MG63 (cell line): ENCODE data around the gene CBFA2T3. TPM values are rescaled to one million over a fixed set of nuclear protein-coding genes. Genes with fewer than 3 reads are reported as not detected.

ENCODE experiments used
- DNase-seq: peaks from one replicate; pipeline ENCODE4 v3.0.0-alpha.2; 2020
- H3K27me3 ChIP-seq: fragments of 250-450 bp; sonication (Bioruptor Pico); 2 replicates; pipeline ENCODE4 v1.5.1; 2020; ENCODE audit warnings: mild to moderate bottlenecking, moderate library complexity
- H3K36me3 ChIP-seq: fragments of 250-450 bp; sonication (Bioruptor Pico); 2 replicates; pipeline ENCODE4 v1.5.1; 2020; ENCODE audit warnings: mild to moderate bottlenecking, moderate library complexity
- H3K4me3 ChIP-seq: fragments of 250-450 bp; sonication (Bioruptor Pico); 2 replicates; pipeline ENCODE4 v1.5.1; 2020; ENCODE audit warnings: mild to moderate bottlenecking, moderate library complexity
- H3K9me3 ChIP-seq: fragments of 250-450 bp; sonication (Bioruptor Pico); 2 replicates; pipeline ENCODE4 v1.5.1; 2020; ENCODE audit warnings: mild to moderate bottlenecking, moderate library complexity
- total RNA-seq: library from RNA; depleted of rRNA; stranded (reverse); fragments of >200 nt; shearing (Covaris generic); gene quantifications from 2 replicates; pipeline ENCODE4 v1.2.3, GENCODE V29; 2014; ENCODE audit warnings: low replicate concordance

CBFA2T3 gene
- total RNA-seq, 1 experiment from 2014 or later, result not detected

DNA sequence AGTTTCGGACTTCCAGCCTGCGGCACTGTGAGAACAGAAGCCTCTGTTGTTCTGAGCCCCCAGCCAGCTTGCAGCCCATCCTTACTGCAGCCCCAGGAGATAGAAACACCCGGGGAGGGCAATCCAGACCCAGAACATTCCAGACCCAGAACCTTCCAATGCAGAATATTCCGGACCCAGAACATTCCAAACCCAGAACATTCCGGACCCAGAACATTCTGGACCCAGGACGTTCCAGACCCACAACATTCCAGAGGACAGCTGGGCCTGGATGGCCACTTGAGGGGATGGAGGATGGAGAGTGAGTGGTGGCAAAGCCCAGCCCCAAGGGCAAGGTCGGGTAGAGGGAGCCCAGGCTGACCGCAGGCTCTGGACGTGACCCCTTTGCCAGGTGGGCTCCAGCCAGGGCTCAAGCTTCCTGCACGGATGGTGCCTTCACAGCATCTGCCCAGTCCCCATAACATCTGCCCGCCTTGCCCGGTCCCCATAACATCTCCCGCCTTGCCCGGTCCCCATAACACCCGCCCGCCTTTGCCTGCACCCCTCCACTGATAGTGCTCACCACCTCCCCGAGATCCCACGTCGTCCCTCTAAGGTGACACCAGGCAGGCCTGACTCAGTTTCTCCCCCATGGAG lies 3.5 kb downstream of the CBFA2T3 start:
- H3K4me3 ChIP-seq, result no peak overlapping the region
- no peaks in the 10 kb centered on the region for H3K27me3 ChIP-seq
- H3K9me3 ChIP-seq, result no peaks in the 10 kb centered on the region
- no peaks in the 10 kb centered on the region for H3K36me3 ChIP-seq
- no peak for DNase-seq

DNA sequence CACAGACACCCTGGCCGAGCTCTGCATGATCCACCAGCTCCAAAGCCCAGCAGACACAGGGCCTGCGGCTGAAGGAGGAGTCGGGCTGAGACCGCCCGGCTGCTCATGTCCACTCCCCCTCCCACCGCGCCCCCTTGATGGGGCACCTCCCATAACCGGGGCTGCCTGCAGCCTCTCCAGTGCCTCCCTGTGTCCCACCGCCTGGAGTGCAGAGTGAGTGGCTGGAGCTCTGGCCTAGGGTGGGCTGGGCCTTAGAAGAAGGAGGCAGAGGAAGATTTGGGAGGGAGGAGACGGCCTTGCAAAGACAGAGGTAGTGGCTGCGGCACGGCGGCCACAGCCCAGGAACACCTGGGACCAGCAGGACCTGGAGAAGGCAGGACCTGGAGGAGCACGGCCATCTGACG lies 4.0 kb downstream of the CBFA2T3 start:
- H3K4me3 ChIP-seq, result no peak overlapping the region
- no peaks in the 10 kb centered on the region for H3K27me3 ChIP-seq
- no peaks in the 10 kb centered on the region for H3K36me3 ChIP-seq
- no peak for DNase-seq
- H3K9me3 ChIP-seq, result no peaks in the 10 kb centered on the region

DNA sequence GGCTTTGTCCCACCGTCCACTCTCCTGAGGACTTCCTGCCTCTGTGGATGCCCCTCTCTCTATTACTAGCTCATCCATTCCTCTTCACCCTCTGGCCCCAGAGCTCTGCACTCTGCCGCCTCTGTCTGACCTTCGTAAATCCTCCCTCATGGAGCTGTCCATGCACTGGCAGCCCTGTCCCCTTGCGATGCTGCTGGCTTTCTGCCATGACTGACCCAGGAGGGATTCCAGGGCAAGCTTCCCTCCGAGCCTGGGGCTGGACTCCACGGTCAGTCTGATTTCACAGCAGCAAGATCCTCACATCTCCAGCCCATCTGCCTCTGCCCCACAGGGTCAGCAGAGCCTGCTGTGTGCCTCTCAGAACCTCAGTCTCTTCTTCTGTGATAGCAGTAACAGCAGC lies 4.7 kb downstream of the CBFA2T3 start:
- H3K36me3 ChIP-seq, result no peaks in the 10 kb centered on the region
- DNase-seq, result no peak
- H3K4me3 ChIP-seq, result no peak overlapping the region
- no peaks in the 10 kb centered on the region for H3K27me3 ChIP-seq
- no peaks in the 10 kb centered on the region for H3K9me3 ChIP-seq

DNA sequence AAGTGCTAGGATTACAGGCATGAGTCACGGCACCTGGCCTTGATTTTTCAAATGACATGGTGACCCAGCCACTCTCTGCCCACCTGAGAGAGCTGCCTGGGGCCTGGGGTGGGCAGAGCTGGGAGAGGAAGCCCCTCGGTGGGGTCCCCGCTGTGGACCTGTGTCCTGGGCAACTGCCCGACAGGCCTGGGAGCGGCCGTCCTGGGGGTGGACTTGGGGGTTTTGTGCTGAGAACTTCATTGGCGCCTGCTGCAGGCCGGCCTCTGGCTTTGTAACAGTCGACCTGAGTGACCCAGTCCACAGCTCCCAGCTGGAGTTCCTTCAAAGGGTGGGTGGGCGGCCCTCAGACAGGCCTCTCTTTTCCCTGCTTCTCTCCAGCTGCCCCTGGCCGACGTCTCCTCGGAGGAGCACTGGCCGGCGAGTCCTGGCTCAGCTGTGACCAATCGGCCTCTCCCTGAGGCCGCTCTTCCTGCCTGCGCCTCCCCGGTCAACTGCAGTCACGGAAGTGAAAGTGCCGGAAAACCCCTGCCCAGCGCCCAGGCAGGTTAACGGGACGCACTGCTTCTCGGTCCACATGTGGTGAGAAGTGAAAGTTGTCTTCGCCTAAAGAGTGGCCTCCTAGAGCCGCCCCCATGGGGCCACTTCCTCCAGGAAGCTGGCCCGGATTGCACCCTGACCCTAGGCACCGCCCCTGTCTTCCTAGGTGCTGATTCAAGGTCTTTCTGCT lies 5.5 kb downstream of the CBFA2T3 start:
- Histone ChIP-seq H3K4me3 (no peak overlapping the region), H3K9me3 (no peaks in the 10 kb centered on the region), H3K27me3 (no peaks in the 10 kb centered on the region), H3K36me3 (no peaks in the 10 kb centered on the region)
- no peak for DNase-seq

DNA sequence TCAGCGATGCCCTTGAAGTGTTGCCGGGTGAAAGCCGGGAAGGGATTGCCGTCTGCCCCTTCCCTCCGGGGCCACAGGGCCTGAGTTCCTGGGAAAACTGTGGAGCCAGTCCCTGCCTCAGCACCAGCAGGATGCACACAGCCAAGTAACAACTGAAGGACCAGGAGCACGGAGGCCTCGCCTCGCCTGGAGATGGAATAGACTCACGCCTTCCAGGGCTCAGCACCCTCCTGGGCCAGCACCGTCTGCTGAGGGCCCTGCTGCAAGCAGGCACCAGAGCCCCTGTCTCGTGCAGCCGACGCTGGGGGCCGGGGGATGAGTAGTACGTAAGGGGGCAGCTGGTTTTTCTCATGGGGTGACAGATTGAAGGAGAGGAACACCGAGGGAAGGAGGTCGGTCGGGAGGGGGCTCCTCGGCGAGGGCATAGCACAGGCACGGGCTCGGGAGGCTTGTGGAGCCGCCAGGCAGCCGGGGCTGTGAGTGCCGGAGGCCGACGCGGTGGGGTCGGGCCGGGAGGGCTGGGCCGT lies 6.4 kb downstream of the CBFA2T3 start:
- Histone ChIP-seq H3K4me3 (no peak overlapping the region), H3K9me3 (no peaks in the 10 kb centered on the region), H3K27me3 (no peaks in the 10 kb centered on the region)

DNA sequence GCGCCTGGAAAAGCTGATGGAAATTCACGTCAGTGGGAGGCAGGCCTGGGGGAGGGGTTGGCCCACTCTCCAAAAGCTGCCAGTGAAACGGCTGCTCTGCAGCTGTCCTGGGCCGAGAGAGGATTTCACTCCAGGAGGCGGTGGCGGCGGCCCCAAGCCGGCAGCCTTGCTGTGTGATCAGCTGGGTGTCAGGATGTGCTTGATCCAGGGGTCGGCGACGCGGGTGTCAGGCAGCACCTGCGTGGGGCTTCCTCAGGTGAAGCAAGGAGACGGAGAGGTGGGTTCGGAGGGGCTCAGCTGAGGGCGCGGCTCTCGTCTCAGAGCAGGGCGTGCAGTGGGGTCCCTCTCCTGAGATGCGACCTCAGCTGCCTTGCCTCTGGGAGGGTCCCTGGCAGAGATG lies 7.0 kb downstream of the CBFA2T3 start:
- H3K36me3 ChIP-seq, result no peaks in the 10 kb centered on the region
- H3K27me3 ChIP-seq, result no peaks in the 10 kb centered on the region
- H3K4me3 ChIP-seq, result no peak overlapping the region
- no peaks in the 10 kb centered on the region for H3K9me3 ChIP-seq
- no peak for DNase-seq

More for the DNA sequence above, 6.4 kb downstream of the CBFA2T3 start:
- no peaks in the 10 kb centered on the region for H3K36me3 ChIP-seq
- DNase-seq, result no peak

DNA sequence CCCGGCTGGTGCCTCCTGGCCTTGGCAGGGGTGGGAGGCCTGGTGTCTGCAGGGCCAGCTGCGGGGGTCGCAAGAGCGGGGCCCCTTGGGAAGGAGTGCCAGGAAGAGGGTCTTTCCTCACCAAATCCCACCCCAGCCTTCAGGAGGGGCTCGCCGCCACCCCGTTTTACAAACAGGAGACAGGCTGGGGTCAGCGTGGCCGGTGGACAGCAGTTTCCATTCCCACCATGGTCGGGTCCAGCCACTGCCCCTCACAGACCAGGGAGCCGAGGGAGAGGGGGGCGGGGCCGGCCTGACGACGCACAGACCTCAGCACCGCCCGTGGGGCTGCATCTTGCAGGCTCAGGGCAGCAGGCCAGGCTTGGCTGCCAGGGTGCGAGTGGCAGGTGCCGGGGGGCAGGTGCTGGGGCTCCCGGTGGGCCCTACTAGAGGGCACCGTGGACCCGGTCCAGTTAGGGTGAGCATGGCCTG lies 7.6 kb downstream of the CBFA2T3 start:
- H3K4me3 ChIP-seq, result no peak overlapping the region
- H3K36me3 ChIP-seq, result no peaks in the 10 kb centered on the region
- H3K27me3 ChIP-seq, result no peaks in the 10 kb centered on the region
- DNase-seq, result no peak
- H3K9me3 ChIP-seq, result no peaks in the 10 kb centered on the region

DNA sequence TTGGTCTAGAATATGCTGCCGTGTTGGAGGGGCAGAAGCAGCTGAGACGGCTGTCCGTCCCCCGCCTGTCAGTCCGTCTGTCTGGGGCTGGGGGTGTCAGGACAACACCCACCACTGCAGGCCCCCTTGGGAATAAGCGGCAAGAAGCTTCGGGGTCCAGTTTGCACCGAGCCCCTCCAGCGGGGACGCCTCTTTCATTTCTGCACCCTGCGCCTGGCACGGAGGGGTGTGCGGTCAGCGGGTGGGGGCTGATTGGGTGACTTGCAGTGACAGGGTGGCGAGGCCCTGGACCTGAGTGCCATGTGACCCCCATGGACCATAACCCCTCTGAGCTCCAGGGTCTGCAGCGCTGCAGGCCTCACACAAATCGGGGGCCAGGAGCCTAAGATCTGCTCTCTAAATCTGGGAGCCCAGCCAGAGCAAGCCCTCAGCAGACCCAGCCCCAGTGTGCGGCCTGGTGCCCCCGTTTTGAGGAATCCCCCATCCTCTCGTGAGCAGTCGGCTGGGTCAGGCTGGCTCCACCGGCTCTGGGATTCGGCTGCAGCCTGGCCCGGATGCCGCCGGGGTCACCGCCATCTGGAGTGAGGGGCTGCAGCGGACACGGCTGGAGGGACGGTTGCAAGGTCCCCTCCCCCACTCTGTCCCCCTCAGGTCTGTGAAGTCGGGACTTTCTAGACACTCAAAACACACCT lies 8.3 kb downstream of the CBFA2T3 start:
- Histone ChIP-seq H3K4me3 (no peak overlapping the region), H3K36me3 (no peaks in the 10 kb centered on the region), H3K27me3 (no peaks in the 10 kb centered on the region), H3K9me3 (no peaks in the 10 kb centered on the region)
- no peak for DNase-seq

DNA sequence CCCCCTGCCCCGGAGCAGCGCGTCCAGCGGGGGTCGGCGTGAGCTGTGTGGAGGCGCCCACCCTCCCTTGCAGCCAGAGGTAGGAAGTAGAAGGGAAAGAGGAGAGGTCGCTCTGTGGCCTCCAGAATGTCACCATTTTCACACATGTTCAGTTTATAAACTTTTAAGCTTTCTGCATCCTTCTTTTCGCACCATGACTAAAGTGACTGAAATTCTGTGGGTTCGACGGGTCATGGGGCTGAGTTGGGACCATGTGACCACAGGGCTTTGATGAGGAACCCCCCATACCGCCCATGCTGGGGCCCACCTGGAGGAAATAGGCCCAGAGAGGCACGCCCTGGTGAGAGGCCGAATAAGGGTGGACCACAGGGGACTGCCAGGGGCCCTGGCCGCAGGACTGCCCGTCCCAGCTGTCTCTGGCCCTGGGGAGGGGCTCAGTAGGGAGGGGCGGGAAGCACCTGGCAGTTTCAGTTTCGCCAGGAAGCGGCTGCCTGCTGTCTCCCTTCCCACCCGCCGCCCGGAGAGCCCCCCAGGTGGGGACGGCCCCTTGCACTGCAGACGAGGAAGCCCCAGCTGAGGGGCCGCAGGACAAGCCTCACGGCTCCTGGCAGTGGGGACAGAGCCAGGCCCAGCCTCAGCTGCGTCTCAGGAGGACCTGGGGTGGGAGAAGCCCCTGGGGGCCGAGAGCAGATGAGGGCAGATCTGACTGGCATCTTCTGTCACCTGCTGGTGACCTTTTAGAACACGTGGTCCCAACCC lies 9.0 kb downstream of the CBFA2T3 start:
- no peak for DNase-seq
- Histone ChIP-seq H3K27me3 (no peaks in the 10 kb centered on the region), H3K4me3 (no peak overlapping the region)

DNA sequence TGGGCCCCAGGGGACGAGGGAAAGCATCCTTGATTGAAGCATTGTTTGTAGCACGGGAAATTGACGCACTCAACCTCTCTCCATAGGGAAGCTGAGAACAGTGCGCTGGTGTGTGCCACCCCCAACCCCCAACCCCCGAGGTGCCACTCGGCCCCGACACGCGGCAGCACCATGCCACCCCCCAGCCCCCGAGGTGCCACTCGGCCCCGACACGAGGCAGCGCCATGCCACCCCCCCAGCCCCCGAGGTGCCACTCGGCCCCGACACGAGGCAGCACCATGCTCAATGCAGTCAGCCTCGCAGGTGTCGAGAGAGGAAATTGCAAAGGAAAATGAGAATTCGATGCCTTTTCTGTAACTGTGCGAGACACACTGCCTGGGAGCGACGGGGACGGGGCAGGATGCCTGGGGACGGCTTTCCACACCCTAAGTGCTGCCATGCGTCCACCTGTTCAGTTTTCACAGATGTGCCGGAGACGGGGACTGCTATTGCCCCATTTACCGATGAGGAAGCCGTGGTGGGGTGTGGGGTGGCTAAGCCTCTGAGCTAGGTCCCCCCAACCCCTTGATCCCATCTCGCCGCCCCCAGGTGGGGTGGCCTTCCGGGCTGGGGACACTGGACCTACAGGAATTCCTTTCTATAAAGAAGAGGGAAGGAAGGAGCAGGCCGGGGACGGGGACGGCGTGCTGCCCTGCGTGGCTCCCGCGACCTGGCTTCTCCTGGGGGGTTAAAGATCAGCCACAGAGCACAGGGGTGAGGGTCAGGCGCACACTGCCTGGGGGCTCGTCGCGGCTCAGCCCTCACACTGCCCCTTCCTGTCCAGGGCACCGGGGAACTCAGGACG lies 9.8 kb downstream of the CBFA2T3 start:
- Histone ChIP-seq H3K9me3 (no peaks in the 10 kb centered on the region), H3K36me3 (no peaks in the 10 kb centered on the region), H3K4me3 (no peak overlapping the region), H3K27me3 (no peaks in the 10 kb centered on the region)
- no peak for DNase-seq

More for the DNA sequence above, 9.0 kb downstream of the CBFA2T3 start:
- no peaks in the 10 kb centered on the region for H3K36me3 ChIP-seq
- H3K9me3 ChIP-seq, result no peaks in the 10 kb centered on the region

DNA sequence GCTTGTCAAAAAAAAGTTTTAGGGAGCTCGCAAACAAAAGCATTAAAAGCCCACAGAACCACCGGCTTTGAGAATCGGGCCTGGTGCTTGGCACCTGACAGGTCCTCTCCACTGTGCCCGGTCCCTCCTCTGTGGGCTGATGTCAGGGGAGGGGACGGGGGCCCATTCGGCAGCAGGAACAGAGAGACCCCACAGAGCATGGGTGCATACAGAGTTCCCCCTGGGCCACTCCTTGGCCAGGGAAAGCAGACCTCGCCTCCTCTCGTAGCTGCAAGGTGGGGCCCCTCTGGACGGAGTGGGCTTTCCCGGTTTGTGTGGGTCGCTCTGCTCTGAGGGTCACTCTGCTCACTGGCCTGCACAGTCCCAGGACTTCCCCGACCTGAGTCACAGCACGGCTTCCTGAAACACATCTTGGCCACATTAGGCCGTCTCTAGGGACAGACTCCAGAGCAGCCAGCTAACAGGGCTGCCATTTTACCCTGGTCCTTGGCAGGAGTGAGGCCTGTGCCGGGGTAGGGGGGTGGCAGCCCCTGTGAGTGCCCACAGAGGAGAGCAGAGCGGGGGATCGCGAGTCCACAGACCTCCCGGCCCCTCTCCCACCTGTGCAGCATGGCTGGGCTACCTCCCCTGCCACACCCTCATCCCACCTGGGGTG lies 11.1 kb downstream of the CBFA2T3 start:
- DNase-seq, result no peak
- no peak overlapping the region for H3K4me3 ChIP-seq
- H3K36me3 ChIP-seq, result no peaks in the 10 kb centered on the region
- H3K9me3 ChIP-seq, result no peaks in the 10 kb centered on the region
- H3K27me3 ChIP-seq, result no peaks in the 10 kb centered on the region

DNA sequence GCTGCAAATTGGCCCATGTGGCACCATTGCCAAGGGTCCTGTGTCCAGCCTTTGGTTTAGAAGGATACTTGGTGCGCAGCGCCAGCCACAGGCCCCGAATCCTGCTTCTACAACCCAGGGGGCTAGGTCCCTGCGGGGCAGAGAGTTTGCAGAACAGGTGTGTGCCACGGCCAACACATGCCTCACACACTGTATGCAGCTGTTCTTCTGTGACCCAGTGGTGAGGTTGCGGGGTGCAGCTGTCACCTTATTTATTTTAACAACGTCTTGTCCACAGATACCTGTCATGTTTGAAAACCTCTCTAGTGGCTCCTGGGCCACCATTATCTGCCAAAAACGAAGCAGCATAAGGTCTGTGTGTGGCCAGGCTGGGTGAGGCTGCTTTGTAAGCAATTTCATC lies 11.6 kb downstream of the CBFA2T3 start:
- no peaks in the 10 kb centered on the region for H3K36me3 ChIP-seq
- no peak for DNase-seq
- no peaks in the 10 kb centered on the region for H3K27me3 ChIP-seq
- H3K9me3 ChIP-seq, result no peaks in the 10 kb centered on the region
- H3K4me3 ChIP-seq, result no peak overlapping the region

DNA sequence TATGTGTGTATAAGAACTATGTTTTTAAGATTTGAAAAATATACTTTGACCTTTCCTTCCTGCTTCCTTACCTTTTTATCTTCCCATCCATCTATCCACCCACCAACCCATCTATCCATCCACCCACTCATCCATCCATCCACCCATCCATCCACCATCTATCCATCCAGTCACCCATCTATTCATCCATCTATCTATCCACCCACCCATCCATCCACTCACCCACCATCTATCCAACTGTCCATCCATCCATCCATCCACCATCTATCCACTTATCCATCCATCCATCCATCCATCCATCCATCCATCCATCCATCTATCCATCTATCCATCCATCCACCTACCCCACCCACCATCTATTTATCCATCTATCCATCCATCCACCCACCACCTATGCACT lies 12.4 kb downstream of the CBFA2T3 start:
- H3K36me3 ChIP-seq, result no peaks in the 10 kb centered on the region
- no peaks in the 10 kb centered on the region for H3K9me3 ChIP-seq
- no peak for DNase-seq
- no peak overlapping the region for H3K4me3 ChIP-seq
- H3K27me3 ChIP-seq, result no peaks in the 10 kb centered on the region

DNA sequence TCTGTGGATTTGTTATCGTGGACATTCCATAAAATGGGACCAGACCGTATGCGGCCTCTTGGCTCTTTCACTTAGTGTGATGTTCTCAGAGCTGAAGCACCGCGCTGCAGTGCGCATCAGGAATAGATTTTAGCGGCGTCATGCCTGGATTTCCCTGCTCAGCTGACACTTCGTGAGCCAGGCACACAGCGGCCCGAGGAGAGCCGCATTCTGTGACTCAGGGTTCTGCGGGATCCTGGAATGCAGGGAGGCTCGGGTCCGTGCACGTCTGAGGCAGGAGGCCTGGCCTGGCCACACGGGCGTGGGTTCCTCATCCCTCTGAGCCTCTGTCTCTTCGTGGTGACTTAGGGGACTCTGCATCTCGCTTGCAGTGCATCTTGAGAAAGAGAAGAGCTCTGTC lies 13.4 kb downstream of the CBFA2T3 start:
- H3K9me3 ChIP-seq, result no peaks in the 10 kb centered on the region
- no peaks in the 10 kb centered on the region for H3K36me3 ChIP-seq
- no peak for DNase-seq
- H3K4me3 ChIP-seq, result no peak overlapping the region
- H3K27me3 ChIP-seq, result no peaks in the 10 kb centered on the region

DNA sequence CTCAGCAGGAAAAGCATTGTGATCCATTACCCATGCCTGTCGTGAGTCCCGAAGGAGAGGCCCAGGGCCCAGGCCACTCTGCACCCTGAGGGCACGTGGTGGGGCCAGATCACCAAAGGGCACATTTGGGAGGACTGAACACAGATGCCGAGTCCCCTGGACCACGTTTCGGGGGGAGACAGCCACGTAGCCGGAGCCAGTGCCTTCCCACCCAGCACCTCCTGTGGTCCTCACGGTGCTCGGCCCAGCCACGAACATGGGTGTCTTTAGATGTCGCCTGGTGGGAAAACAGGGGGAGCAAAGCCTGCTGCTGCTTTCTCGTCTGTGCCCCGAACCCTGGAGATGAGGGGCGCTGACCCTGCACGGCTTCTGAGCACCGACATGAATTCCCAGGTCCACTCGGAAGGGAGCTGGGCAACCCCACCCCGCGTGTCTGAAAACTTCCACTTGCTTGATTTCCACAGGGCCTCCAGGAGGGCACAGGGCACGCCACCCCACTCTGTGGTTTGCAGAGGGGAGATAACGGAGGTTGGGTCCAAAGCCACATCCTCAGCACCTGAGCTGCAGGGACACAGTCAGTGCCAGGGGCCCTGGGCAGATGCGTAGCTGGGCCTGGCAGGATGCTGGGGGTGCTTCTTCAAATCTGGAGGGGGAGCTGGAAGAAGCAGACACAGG lies 14.4 kb downstream of the CBFA2T3 start:
- no peaks in the 10 kb centered on the region for H3K36me3 ChIP-seq
- no peak for DNase-seq
- H3K27me3 ChIP-seq, result no peaks in the 10 kb centered on the region
- no peaks in the 10 kb centered on the region for H3K9me3 ChIP-seq
- no peak overlapping the region for H3K4me3 ChIP-seq
